ENCODE measurements around the gene GLT6D1. TPM values are rescaled to one million over a fixed set of nuclear protein-coding genes. Genes with fewer than 3 reads are reported as not detected.

GLT6D1 gene
- total RNA-seq, 1 donor from 2014 or later = not detected

- no peak for DNase-seq
- H3K27me3 ChIP-seq (ENCODE audit: low read depth) = peaks cover 64% of the 10 kb centered on the region
Measured at GRCh38 chr9:135632841-135633240, 6.5 kb downstream of the GLT6D1 start.

GRCh38 chr9:135624282-135624681, 15.1 kb downstream of the GLT6D1 start:
- Histone ChIP-seq H3K36me3 (no peaks in the 10 kb centered on the region), H3K27me3 (ENCODE audit: low read depth) (peaks cover 61% of the 10 kb centered on the region), H3K9me3 (replicated peaks) (peaks cover 34% of the 10 kb centered on the region), H3K4me1 (no peaks in the 10 kb centered on the region), H3K27ac (replicated peaks) (no peak overlapping the region), H3K4me3 (no peak overlapping the region)
- DNase-seq = no peak
- TF ChIP-seq CTCF (IDR thresholded peaks at IDR 0.05; ENCODE audit: borderline replicate concordance) = no peak
- intact Hi-C loops (cut with micrococcal nuclease) = no loop called here

More at GRCh38 chr9:135632841-135633240, 6.5 kb downstream of the GLT6D1 start:
- no peak overlapping the region for H3K27ac ChIP-seq (replicated peaks)
- H3K4me1 ChIP-seq = no peaks in the 10 kb centered on the region
- intact Hi-C loops (cut with micrococcal nuclease) = no loop called here
- no peaks in the 10 kb centered on the region for H3K36me3 ChIP-seq
- peaks cover 18% of the 10 kb centered on the region for H3K9me3 ChIP-seq (replicated peaks)
- H3K4me3 ChIP-seq = no peak overlapping the region
- no peak for TF ChIP-seq CTCF (IDR thresholded peaks at IDR 0.05; ENCODE audit: borderline replicate concordance)

- H3K27ac ChIP-seq (replicated peaks) = no peak overlapping the region
- no peaks in the 10 kb centered on the region for H3K36me3 ChIP-seq
- no peaks in the 10 kb centered on the region for H3K4me1 ChIP-seq
- no peak for DNase-seq
- no peak overlapping the region for H3K4me3 ChIP-seq
- peaks cover 78% of the 10 kb centered on the region for H3K27me3 ChIP-seq (ENCODE audit: low read depth)
- intact Hi-C loops (cut with micrococcal nuclease) = no loop called here
- H3K9me3 ChIP-seq (replicated peaks) = peaks cover 19% of the 10 kb centered on the region
- TF ChIP-seq CTCF (IDR thresholded peaks at IDR 0.05; ENCODE audit: borderline replicate concordance) = no peak
Measured at GRCh38 chr9:135622415-135623020, 16.8 kb downstream of the GLT6D1 start.

- Histone ChIP-seq H3K36me3 (no peaks in the 10 kb centered on the region), H3K4me1 (no peaks in the 10 kb centered on the region), H3K4me3 (no peak overlapping the region), H3K27me3 (ENCODE audit: low read depth) (peaks cover 87% of the 10 kb centered on the region), H3K9me3 (replicated peaks) (no peaks in the 10 kb centered on the region), H3K27ac (replicated peaks) (no peak overlapping the region)
- no peak for TF ChIP-seq CTCF (IDR thresholded peaks at IDR 0.05; ENCODE audit: borderline replicate concordance)
- no peak for DNase-seq
- intact Hi-C loops (cut with micrococcal nuclease) = no loop called here
Measured at GRCh38 chr9:135620558-135620957, 18.8 kb downstream of the GLT6D1 start.

GRCh38 chr9:135619599-135619886, 19.8 kb downstream of the GLT6D1 start:
- H3K4me1 ChIP-seq = no peaks in the 10 kb centered on the region
- no peaks in the 10 kb centered on the region for H3K9me3 ChIP-seq (replicated peaks)
- no peak overlapping the region for H3K27ac ChIP-seq (replicated peaks)
- H3K27me3 ChIP-seq (ENCODE audit: low read depth) = peaks cover 90% of the 10 kb centered on the region
- intact Hi-C loops (cut with micrococcal nuclease) = no loop called here
- DNase-seq = no peak
- no peak for TF ChIP-seq CTCF (IDR thresholded peaks at IDR 0.05; ENCODE audit: borderline replicate concordance)
- no peak overlapping the region for H3K4me3 ChIP-seq
- H3K36me3 ChIP-seq = no peaks in the 10 kb centered on the region

Measured in left ventricle myocardium inferior (tissue), 1 donor.